HL-60 (cell line): Measurements from ENCODE around the gene MUC21.

ENCODE experiments used
- DNase-seq, 2 experiments: peaks; one replicate each; pipeline ENCODE4 v3.0.0-alpha.2; 2010 to 2020; ENCODE audit warnings: low read depth in 1 of 2, low spot score in 1 of 2
- H3K27ac ChIP-seq: fragments of 250-450 bp; sonication (Bioruptor Pico); replicated peaks from 2 replicates; pipeline ENCODE4 v1.5.1; 2020; ENCODE audit warnings: mild to moderate bottlenecking, moderate library complexity
- H3K27me3 ChIP-seq: fragments of 250-450 bp; sonication (Bioruptor Pico); 2 replicates; pipeline ENCODE4 v1.5.1; 2021; ENCODE audit warnings: mild to moderate bottlenecking, moderate library complexity; ENCODE audit not compliant: insufficient read depth, poor library complexity, severe bottlenecking
- H3K4me3 ChIP-seq: replicated peaks from 2 replicates; pipeline ENCODE4 v1.5.1; 2011; ENCODE audit warnings: mild to moderate bottlenecking, control low read depth, low read length; ENCODE audit not compliant: insufficient read depth
- CTCF ChIP-seq: IDR thresholded peaks from one replicate; pipeline ENCODE4 v1.5.1; 2011; ENCODE audit warnings: low read length, control low read depth, inconsistent platforms; ENCODE audit not compliant: insufficient read depth
- GABPA ChIP-seq: IDR thresholded peaks from 2 replicates; pipeline ENCODE4 v1.6.1; 2012; ENCODE audit warnings: low read depth
- POLR2AphosphoS5 ChIP-seq: IDR thresholded peaks from 2 replicates; pipeline ENCODE4 v1.6.1; 2012; ENCODE audit warnings: low read depth
- REST ChIP-seq: IDR thresholded peaks from 2 replicates; pipeline ENCODE4 v1.6.1; 2012; ENCODE audit warnings: low read depth; ENCODE audit not compliant: insufficient replicate concordance
- SPI1 ChIP-seq: IDR thresholded peaks from 2 replicates; pipeline ENCODE4 v1.6.1; 2012; ENCODE audit warnings: low read depth, mild to moderate bottlenecking, borderline replicate concordance

The MUC21 gene

GRCh38 chr6:31038559-31038958 is 55.0 kb downstream of the MUC21 start:
- Histone ChIP-seq H3K27ac (no peak overlapping the region), H3K27me3 (peaks cover 11% of the 10 kb centered on the region), H3K4me3 (no peak overlapping the region)
- TF ChIP-seq POLR2AphosphoS5 (no peak), REST (no peak), CTCF (no peak), GABPA (no peak), SPI1 (no peak)
- no peak for DNase-seq
